Measurements from ENCODE around the gene LRG1. TPM values are rescaled to one million over a fixed set of nuclear protein-coding genes. Genes with fewer than 3 reads are reported as not detected.

The LRG1 gene
- total and polyA plus RNA-seq, 10 of the 15 experiments (the other 5 are each of a cell fraction or from before 2014, with no cell fraction given), result 0.29 to 4.7 (median 0.58) TPM

- Histone ChIP-seq H3K27me3 (replicated peaks in 1 of 2; ENCODE audit: control insufficient read depth in 2 of 2, insufficient read depth in 2 of 2, low read length in 1 of 2) (no peaks in the 10 kb centered on the region), H3K9ac (ENCODE audit: control insufficient read depth, insufficient read depth, low read length) (no peak overlapping the region), H3K4me3 (no peak overlapping the region), H4K20me1 (ENCODE audit: control insufficient read depth, insufficient read depth) (no peaks in the 10 kb centered on the region), H2AFZ (ENCODE audit: control insufficient read depth, low read depth, low read length) (no peak overlapping the region), H3K27ac (ENCODE audit: control insufficient read depth, insufficient read depth) (no peak overlapping the region), H3K36me3 (ENCODE audit: control insufficient read depth in 2 of 2, insufficient read depth in 2 of 2, low read length in 1 of 2) (no peaks in the 10 kb centered on the region), H3K4me1 (ENCODE audit: control insufficient read depth, insufficient read depth, low read length) (no peaks in the 10 kb centered on the region), H3K79me2 (ENCODE audit: control insufficient read depth, insufficient read depth, low read length) (no peaks in the 10 kb centered on the region), H3K4me2 (ENCODE audit: control insufficient read depth, insufficient read depth) (no peak overlapping the region), H3K9me3 (replicated peaks; ENCODE audit: control insufficient read depth, insufficient read depth, low read length) (no peaks in the 10 kb centered on the region)
- POLR2A ChIA-PET, result no interaction called here
- 67% methylated on average over 17 of the region's 25 CpGs for WGBS (ENCODE audit: insufficient coverage, insufficient replicate concordance, low lambda C conversion rate, missing lambda C conversion rate)
- FAIRE-seq (no peak), DNase-seq (ENCODE audit: low read depth, low spot score) (no peak), ATAC-seq (peak; percentile 63)
- intact Hi-C loops (cut with micrococcal nuclease; ENCODE audit: unreplicated experiment), result no loop called here
- CTCF ChIA-PET, result interaction anchor here (0.6 to 2.0 kb wide), 5 partner anchors 9 to 85 kb away, joined by 3 to 10 read pairs (median 4); partner anchors contain the start of gene HDGFL2
- in situ Hi-C loops (cut with MboI), result no loop called here
- SMC1A ChIA-PET (ENCODE audit: uncharacterized antibody, unreplicated experiment), result no interaction called here
- BruUV-seq (replicated peaks), result no TSS peak
- RAD21 ChIA-PET (ENCODE audit: unreplicated experiment), result no interaction called here
- TF ChIP-seq ZBTB40 (IDR thresholded peaks at IDR 0.05; ENCODE audit: borderline replicate concordance) (no peak), MLLT1 (IDR thresholded peaks at IDR 0.05) (no peak)
Observed at GRCh38 chr19:4556597-4557127, 16.8 kb upstream of the LRG1 start.
